SK-N-SH (cell line): ENCODE results near the gene TTC27. TPM values are rescaled to one million over a fixed set of nuclear protein-coding genes. Genes with fewer than 3 reads are reported as not detected.

Experiments
- CTCF ChIA-PET: fragments of 300-600, 350-600 bp; formaldehyde crosslinking; extraction: SDS; loops from one replicate; lab custom pipeline; 2021; lab: Yijun Ruan, JAX
- POLR2A ChIA-PET: fragments of 350-600 bp; sonication (Branson Sonifier 250); formaldehyde crosslinking; extraction: SDS; loops from one replicate; lab custom pipeline; 2020; ENCODE audit warnings: antibody characterized with exemption, inconsistent platforms; lab: Yijun Ruan, JAX
- DNase-seq: peaks from one replicate; pipeline ENCODE4 v3.0.0; 2012
- H2AFZ ChIP-seq: fragments of 200-600 bp; sonication (generic); 2 replicates; pipeline ENCODE4 v1.8.1; 2016; ENCODE audit warnings: antibody characterized with exemption, mild to moderate bottlenecking, low read depth
- H3F3A ChIP-seq: fragments of 200-600 bp; sonication (generic); replicated peaks from 2 replicates; pipeline ENCODE3; 2016; ENCODE audit warnings: antibody characterized with exemption, mild to moderate bottlenecking; ENCODE audit not compliant: insufficient read depth
- H3K27ac ChIP-seq, 2 experiments: fragments of 200-500 bp in 1 of 2; fragments of 200-600 bp in 1 of 2; sonication (Bioruptor generic) in 1 of 2; sonication (generic), shearing (Covaris generic) in 1 of 2; 2 replicates each; pipeline versions ENCODE4 v1.5.1 to v1.6.1; 2014 to 2016; ENCODE audit warnings: low read depth in 2 of 2, inconsistent platforms in 1 of 2, low read length in 1 of 2, mild to moderate bottlenecking in 1 of 2, mixed read lengths in 1 of 2
- H3K27me3 ChIP-seq: fragments of 200-600 bp; sonication (generic), shearing (Covaris generic); 2 replicates; pipeline ENCODE4 v1.6.1; 2016; ENCODE audit warnings: mixed run types; ENCODE audit not compliant: insufficient read depth
- H3K36me3 ChIP-seq, 2 experiments: fragments of 200-500 bp in 1 of 2; fragments of 200-600 bp in 1 of 2; sonication (Bioruptor generic) in 1 of 2; sonication (generic) in 1 of 2; replicated peaks in 1 of 2; 2 replicates each; pipeline versions ENCODE3 to v1.5.1; 2014 to 2016; ENCODE audit warnings: low read length in 1 of 2, mild to moderate bottlenecking in 1 of 2; ENCODE audit not compliant: insufficient read depth in 2 of 2, control insufficient read depth in 1 of 2
- H3K4me1 ChIP-seq, 2 experiments: fragments of 200-500 bp in 1 of 2; fragments of 200-600 bp in 1 of 2; sonication (Bioruptor generic) in 1 of 2; sonication (generic), shearing (Covaris generic) in 1 of 2; 2 replicates each; pipeline versions ENCODE4 v1.5.1 to v1.6.1; 2014 to 2016; ENCODE audit warnings: low read depth in 1 of 2, low read length in 1 of 2, mixed run types in 1 of 2; ENCODE audit not compliant: insufficient read depth in 2 of 2, control insufficient read depth in 1 of 2
- H3K4me2 ChIP-seq: fragments of 200-600 bp; sonication (generic), shearing (Covaris generic); 2 replicates; pipeline ENCODE4 v1.6.1; 2017; ENCODE audit warnings: mixed run types
- H3K4me3 ChIP-seq, 2 experiments: fragments of 200-500 bp in 1 of 2; fragments of 200-600 bp in 1 of 2; sonication (Bioruptor generic) in 1 of 2; sonication (generic), shearing (Covaris generic) in 1 of 2; 2 replicates each; pipeline versions ENCODE4 v1.5.1 to v1.8.1; 2014 to 2016; ENCODE audit warnings: low read depth in 2 of 2, inconsistent platforms in 1 of 2, low read length in 1 of 2, mild to moderate bottlenecking in 1 of 2, mixed read lengths in 1 of 2, moderate library complexity in 1 of 2
- H3K79me2 ChIP-seq: fragments of 200-600 bp; sonication (generic); 2 replicates; pipeline ENCODE4 v1.8.1; 2017; ENCODE audit warnings: mild to moderate bottlenecking; ENCODE audit not compliant: insufficient read depth
- H3K9ac ChIP-seq: fragments of 200-600 bp; sonication (generic); 2 replicates; pipeline ENCODE4 v1.6.1; 2017; ENCODE audit warnings: mixed run types
- H3K9me2 ChIP-seq: fragments of 200-600 bp; sonication (generic); 2 replicates; pipeline ENCODE4 v1.6.1; 2017; ENCODE audit warnings: mixed run types
- H3K9me3 ChIP-seq: fragments of 200-600 bp; sonication (generic); 2 replicates; pipeline ENCODE4 v1.6.1; 2017; ENCODE audit warnings: mixed run types, mild to moderate bottlenecking, moderate library complexity
- H4K20me1 ChIP-seq: fragments of 200-600 bp; sonication (generic); 2 replicates; pipeline ENCODE4 v1.6.1; 2017; ENCODE audit warnings: mild to moderate bottlenecking, mixed run types; ENCODE audit not compliant: insufficient read depth
- CHD2 ChIP-seq: fragments of 150-350 bp; IDR thresholded peaks from 2 replicates; pipeline ENCODE4 v1.6.1; 2018; ENCODE audit warnings: low read length; ENCODE audit not compliant: partially characterized antibody
- ELF1 ChIP-seq: IDR thresholded peaks from 2 replicates; pipeline ENCODE4 v1.4.0; 2012
- EP300 ChIP-seq, 2 experiments: IDR thresholded peaks; 2 replicates each; pipeline versions ENCODE4 v1.4.0 to v1.6.1; 2012; ENCODE audit warnings: borderline replicate concordance in 1 of 2, low read depth in 1 of 2, low read length in 1 of 2
- EZH2phosphoT487 ChIP-seq: fragments of 200-600 bp; sonication (generic); IDR thresholded peaks from 2 replicates; pipeline ENCODE4 v1.6.1; 2017; ENCODE audit warnings: low read depth, mixed run types, mild to moderate bottlenecking, antibody characterized with exemption, moderate library complexity, borderline replicate concordance
- FOSL2 ChIP-seq: IDR thresholded peaks from 2 replicates; pipeline ENCODE4 v1.4.0; 2012; ENCODE audit warnings: low read depth, mild to moderate bottlenecking, moderate library complexity, borderline replicate concordance
- GABPA ChIP-seq: IDR thresholded peaks from 2 replicates; pipeline ENCODE4 v1.4.0; 2012; ENCODE audit warnings: low read depth, mild to moderate bottlenecking
- MXI1 ChIP-seq: IDR thresholded peaks from 2 replicates; pipeline ENCODE4 v1.6.1; 2012; ENCODE audit warnings: mild to moderate bottlenecking, low read depth, low read length, improper control_type of control experiment
- NFIC ChIP-seq: IDR thresholded peaks from 2 replicates; pipeline ENCODE4 v1.4.0; 2012; ENCODE audit warnings: borderline replicate concordance
- POLR2AphosphoS5 ChIP-seq: IDR thresholded peaks from 2 replicates; pipeline ENCODE4 v1.6.1; 2012; ENCODE audit warnings: low read depth, low read length
- RFX5 ChIP-seq: IDR thresholded peaks from 2 replicates; pipeline ENCODE4 v1.6.1; 2012; ENCODE audit warnings: mild to moderate bottlenecking, improper control_type of control experiment, low read length
- SIN3A ChIP-seq: IDR thresholded peaks from 2 replicates; pipeline ENCODE4 v1.6.1; 2012; ENCODE audit warnings: low read depth, mild to moderate bottlenecking, low read length, moderate library complexity, borderline replicate concordance
- TAF1 ChIP-seq: IDR thresholded peaks from 2 replicates; pipeline ENCODE4 v1.6.1; 2012; ENCODE audit warnings: low read depth, mild to moderate bottlenecking, low read length, moderate library complexity, borderline replicate concordance
- TEAD4 ChIP-seq: IDR thresholded peaks from 2 replicates; pipeline ENCODE4 v1.4.0; 2012; ENCODE audit warnings: mild to moderate bottlenecking, borderline replicate concordance; ENCODE audit not compliant: insufficient read depth
- USF2 ChIP-seq: fragments of 150-350 bp; IDR thresholded peaks from 2 replicates; pipeline ENCODE4 v1.6.1; 2017; ENCODE audit warnings: antibody characterized with exemption, low read length, low read depth, borderline replicate concordance
- YY1 ChIP-seq: IDR thresholded peaks from 2 replicates; pipeline ENCODE4 v1.4.0; 2012; ENCODE audit warnings: low read depth, mild to moderate bottlenecking
- WGBS: methylation state at CpG from one replicate; pipeline ENCODE4 v1.1.6; 2017; ENCODE audit warnings: low lambda C conversion rate; 5-methylcytosine and 5-hydroxymethylcytosine counted together
- polyA plus RNA-seq, 3 experiments: library from polyadenylated mRNA; depleted of rRNA; stranded (reverse); fragments of >200 nt; gene quantifications; 2 replicates each; pipeline ENCODE4 v1.2.3, GENCODE V29; 2012
- TF ChIP-seq, protein P1 (sequence below): fragments of 200-600 bp; sonication (generic); IDR thresholded peaks from 2 replicates; pipeline ENCODE4 v1.6.1; 2017; ENCODE audit warnings: antibody characterized with exemption, mild to moderate bottlenecking, moderate library complexity
- TF ChIP-seq, protein P2 (sequence below): IDR thresholded peaks from 2 replicates; pipeline ENCODE4 v1.4.0; 2012; ENCODE audit warnings: low read depth

TTC27 gene
- 14.4 and 18.8 TPM in 2 replicates for polyA plus RNA-seq (2012; rRNA removed)
- polyA plus RNA-seq (2012; cell fraction: cytosol; rRNA removed): 19.7 and 22.7 TPM in 2 replicates
- polyA plus RNA-seq (2012; cell fraction: nucleus; rRNA removed): 8.1 and 16.8 TPM in 2 replicates

- H3K4me1 ChIP-seq: peaks cover 10 to 14% of the 10 kb centered on the region in 2 experiments; a peak in 2 of 4 replicates
- DNase-seq: peak; percentile 98
- peak within 1 kb of the TSS; percentile 97 for H2AFZ ChIP-seq
- no peaks in the 10 kb centered on the region for H3K27me3 ChIP-seq
- H3K36me3 ChIP-seq: peaks cover 15% of the 10 kb centered on the region in 2 experiments
- H3K9ac ChIP-seq: peak within 1 kb of the TSS; percentile 80
- H3K9me2 ChIP-seq: no peaks in the 10 kb centered on the region
- CTCF ChIA-PET: interaction anchor here (0.9 kb wide), 1 partner anchor 9 kb away, joined by 4 read pairs; no protein-coding TSS in a partner anchor
- TF ChIP-seq RFX5 (no peak), POLR2AphosphoS5 (peak; percentile 93), CHD2 (peak; percentile 61), TEAD4 (0 out of 2 replicates have a peak, but pooled peaks have one; percentile 20), EP300 (IDR thresholded peaks at IDR 0.05; ENCODE audit: borderline replicate concordance in 1 of 2, low read depth in 1 of 2, low read length in 1 of 2) (no peak; a peak in 1 of 4 replicates), FOSL2 (0 out of 2 replicates have a peak, but pooled peaks have one; percentile 3), TAF1 (peak; percentile 87), GABPA (peak; percentile 61), YY1 (peak; percentile 98), USF2 (no peak), MXI1 (peak; percentile 100), EZH2phosphoT487 (no peak), SIN3A (peak; percentile 100), ELF1 (peak; percentile 89), NFIC (peak; percentile 56)
- TF ChIP-seq, protein P1, sequence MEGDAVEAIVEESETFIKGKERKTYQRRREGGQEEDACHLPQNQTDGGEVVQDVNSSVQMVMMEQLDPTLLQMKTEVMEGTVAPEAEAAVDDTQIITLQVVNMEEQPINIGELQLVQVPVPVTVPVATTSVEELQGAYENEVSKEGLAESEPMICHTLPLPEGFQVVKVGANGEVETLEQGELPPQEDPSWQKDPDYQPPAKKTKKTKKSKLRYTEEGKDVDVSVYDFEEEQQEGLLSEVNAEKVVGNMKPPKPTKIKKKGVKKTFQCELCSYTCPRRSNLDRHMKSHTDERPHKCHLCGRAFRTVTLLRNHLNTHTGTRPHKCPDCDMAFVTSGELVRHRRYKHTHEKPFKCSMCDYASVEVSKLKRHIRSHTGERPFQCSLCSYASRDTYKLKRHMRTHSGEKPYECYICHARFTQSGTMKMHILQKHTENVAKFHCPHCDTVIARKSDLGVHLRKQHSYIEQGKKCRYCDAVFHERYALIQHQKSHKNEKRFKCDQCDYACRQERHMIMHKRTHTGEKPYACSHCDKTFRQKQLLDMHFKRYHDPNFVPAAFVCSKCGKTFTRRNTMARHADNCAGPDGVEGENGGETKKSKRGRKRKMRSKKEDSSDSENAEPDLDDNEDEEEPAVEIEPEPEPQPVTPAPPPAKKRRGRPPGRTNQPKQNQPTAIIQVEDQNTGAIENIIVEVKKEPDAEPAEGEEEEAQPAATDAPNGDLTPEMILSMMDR: no peak
- TF ChIP-seq, protein P2, sequence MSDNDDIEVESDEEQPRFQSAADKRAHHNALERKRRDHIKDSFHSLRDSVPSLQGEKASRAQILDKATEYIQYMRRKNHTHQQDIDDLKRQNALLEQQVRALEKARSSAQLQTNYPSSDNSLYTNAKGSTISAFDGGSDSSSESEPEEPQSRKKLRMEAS: peak; percentile 99
- H3K27ac ChIP-seq: peak within 1 kb of the TSS in 1 of 2 experiments; percentile 18; a peak in 1 of 4 replicates
- peak within 1 kb of the TSS; percentile 86 for H3K4me2 ChIP-seq
- WGBS: under 1% methylated on average over 32 of the region's 39 CpGs
- POLR2A ChIA-PET: interaction anchor here (0.5 kb wide), 1 partner anchor 16 kb away, joined by 3 read pairs; no protein-coding TSS in a partner anchor
- H3K9me3 ChIP-seq: no peaks in the 10 kb centered on the region
- peaks cover 22% of the 10 kb centered on the region for H3K79me2 ChIP-seq
- no peaks in the 10 kb centered on the region for H4K20me1 ChIP-seq
- peak within 1 kb of the TSS; percentile 88 to 93 for H3K4me3 ChIP-seq
- H3F3A ChIP-seq: peaks cover 33% of the 10 kb centered on the region
Observed at GRCh38 chr2:32627814-32628579, at the start of gene TTC27. Gene TTC27 (plus strand): TSS chr2:32628050. CDS start chr2:32628293, 243 bp downstream.
